HepG2 (cell line): ENCODE data around the gene CFAP300.

Experiments
- CCDC6 ChIP-seq: sonication (generic); formaldehyde crosslinking; IDR thresholded peaks from 2 replicates; pipeline ENCODE4 v1.8.1; 2022; ENCODE audit warnings: mild to moderate bottlenecking, missing genetic modification reagents, moderate library complexity
- HDAC2 ChIP-seq: sonication (generic); formaldehyde crosslinking; IDR thresholded peaks from 2 replicates; pipeline ENCODE4 v1.4.0; 2020; ENCODE audit warnings: missing genetic modification reagents
- IRF2 ChIP-seq: IDR thresholded peaks from 2 replicates; pipeline ENCODE4 v1.6.1; 2018; ENCODE audit warnings: missing genetic modification reagents, missing compliant biosample characterization
- KDM4B ChIP-seq: sonication (generic); formaldehyde crosslinking; IDR thresholded peaks from 2 replicates; pipeline ENCODE4 v1.4.0; 2020; ENCODE audit warnings: missing genetic modification reagents
- RFX5 ChIP-seq: IDR thresholded peaks from 2 replicates; pipeline ENCODE4 v1.6.1; 2011; ENCODE audit warnings: low read depth, low read length, improper control_type of control experiment
- YY1 ChIP-seq: IDR thresholded peaks from 2 replicates; pipeline ENCODE4 v1.6.1; 2011; ENCODE audit warnings: low read length, low read depth, moderate library complexity, mild to moderate bottlenecking; ENCODE audit not compliant: insufficient read depth, insufficient replicate concordance
- ZNF264 ChIP-seq: sonication (generic); formaldehyde crosslinking; IDR thresholded peaks from 2 replicates; pipeline ENCODE4 v1.4.0; 2020; ENCODE audit warnings: missing genetic modification reagents
- ZNF788 ChIP-seq: sonication (generic); formaldehyde crosslinking; IDR thresholded peaks from 2 replicates; pipeline ENCODE4 v1.5.0; 2020; ENCODE audit warnings: mild to moderate bottlenecking, missing genetic modification reagents, borderline replicate concordance

DNA sequence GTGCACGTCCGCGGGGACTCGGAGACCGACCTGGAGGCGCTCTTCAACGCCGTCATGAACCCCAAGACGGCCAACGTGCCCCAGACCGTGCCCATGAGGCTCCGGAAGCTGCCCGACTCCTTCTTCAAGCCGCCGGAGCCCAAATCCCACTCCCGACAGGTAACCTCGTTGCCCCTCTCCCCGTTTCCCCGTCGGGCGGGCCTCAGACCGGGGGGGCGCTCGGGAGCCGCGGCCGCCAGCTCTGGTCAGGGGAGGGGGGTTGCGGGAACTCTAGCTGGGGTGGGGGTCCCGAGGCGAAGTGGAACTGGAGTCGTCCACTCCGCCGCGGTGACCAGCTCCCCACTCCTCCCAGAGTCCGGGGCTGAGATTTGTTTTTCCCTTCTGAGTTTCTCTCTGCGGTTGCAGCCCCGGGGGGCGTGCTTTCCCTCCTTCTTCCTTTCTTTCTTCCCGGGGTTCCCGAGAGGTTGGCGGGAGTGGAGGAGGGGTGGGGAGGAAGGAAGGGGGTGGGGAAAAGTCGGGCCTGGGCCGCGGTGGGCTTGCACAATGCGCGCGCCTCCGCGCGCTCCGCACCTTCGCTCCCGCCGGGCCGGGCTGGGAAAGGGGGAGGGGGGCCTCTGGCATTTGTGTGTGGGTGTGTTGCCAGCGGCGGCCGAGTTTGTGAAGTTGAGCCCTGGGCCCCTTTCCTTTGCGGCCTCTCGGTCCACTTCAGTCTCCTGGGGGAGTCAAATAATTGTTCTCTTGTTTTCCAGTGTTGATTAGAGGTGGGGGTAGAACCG is 64.0 kb downstream of the CFAP300 start:
- TF ChIP-seq IRF2 (CRISPR knock-in tag): no peak
- TF ChIP-seq ZNF788 (CRISPR knock-in tag): peak; percentile 27; the same call in 1 of the 2 replicates
- TF ChIP-seq KDM4B (CRISPR knock-in tag): peak; percentile 40
- TF ChIP-seq RFX5: no peak
- peak; percentile 37; the same call in 1 of the 2 replicates for TF ChIP-seq HDAC2 (CRISPR knock-in tag)
- peak; percentile 26 for TF ChIP-seq YY1
- no peak for TF ChIP-seq ZNF264
- TF ChIP-seq CCDC6: no peak
